ENCODE measurements around the gene SLC25A11. TPM values are rescaled to one million over a fixed set of nuclear protein-coding genes. Genes with fewer than 3 reads are reported as not detected.

The SLC25A11 gene
- total RNA-seq, 3 donors from 2014 or later = 89.7 to 102 (median 98.1) TPM

DNA sequence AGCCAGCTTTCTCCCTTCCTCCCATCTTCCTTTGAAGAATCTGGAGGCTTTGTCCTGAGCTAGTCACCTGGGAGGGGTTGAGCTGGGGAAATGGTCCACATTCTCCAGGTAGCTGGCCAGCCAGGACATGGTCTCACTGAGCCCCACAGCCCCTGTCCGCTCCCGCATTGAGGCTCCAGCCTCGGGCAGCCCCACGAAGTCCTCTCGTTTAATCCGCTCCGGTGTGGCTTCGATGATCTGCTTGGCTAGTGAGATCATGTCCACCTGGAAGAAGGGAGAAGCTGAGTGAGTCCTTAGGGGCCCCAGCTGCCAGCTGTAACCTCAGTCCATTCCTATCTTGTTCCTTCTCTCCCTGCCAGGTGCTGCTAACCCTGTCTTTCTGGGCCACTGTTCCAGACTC, 30.4 kb upstream of the SLC25A11 start:
- Mint-ChIP-seq H3K36me3 (ENCODE audit: insufficient read depth) (peaks cover 42% of the 10 kb centered on the region), H3K27me3 (ENCODE audit: low read depth) (no peaks in the 10 kb centered on the region), H3K4me1 (ENCODE audit: low read depth) (peaks cover 36% of the 10 kb centered on the region), H3K4me3 (no peak overlapping the region), H3K9me3 (no peaks in the 10 kb centered on the region)
- ATAC-seq (no peak), DNase-seq (no peak)

DNA sequence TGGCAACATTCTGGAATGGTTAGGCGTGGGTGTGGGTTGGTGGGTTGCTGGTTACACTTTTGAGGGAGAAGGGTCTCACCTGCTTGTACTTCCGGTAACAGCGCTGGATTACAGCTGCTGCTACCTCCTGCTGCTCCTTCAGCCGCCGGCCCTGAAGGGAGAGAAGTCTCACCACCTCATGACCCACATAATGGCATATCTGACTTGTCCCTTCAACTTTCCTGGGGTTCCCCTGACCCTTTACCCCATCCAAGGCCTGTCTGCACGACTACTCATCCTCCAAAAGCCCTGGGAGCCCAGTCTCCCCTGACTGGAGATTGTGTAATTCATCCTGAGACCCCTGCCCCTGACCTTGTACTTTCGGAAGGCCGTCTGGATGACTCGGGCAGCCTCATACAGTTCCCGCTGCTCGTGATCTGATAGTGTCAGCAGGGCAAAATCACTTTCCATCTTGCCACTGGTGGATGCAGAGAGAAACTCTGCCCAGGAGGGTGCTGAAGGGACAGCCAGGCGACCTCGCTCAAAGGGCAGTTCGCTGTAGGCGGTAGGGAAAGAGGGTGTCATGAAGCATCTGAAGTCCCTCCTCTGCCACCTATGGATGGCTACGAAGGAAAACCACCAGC, 29.8 kb upstream of the SLC25A11 start:
- DNase-seq = no peak
- ATAC-seq = no peak
- Mint-ChIP-seq H3K36me3 (ENCODE audit: insufficient read depth) (peaks cover 37% of the 10 kb centered on the region), H3K4me1 (ENCODE audit: low read depth) (peaks cover 38% of the 10 kb centered on the region), H3K27me3 (ENCODE audit: low read depth) (no peaks in the 10 kb centered on the region), H3K9me3 (no peaks in the 10 kb centered on the region), H3K4me3 (no peak overlapping the region)

DNA sequence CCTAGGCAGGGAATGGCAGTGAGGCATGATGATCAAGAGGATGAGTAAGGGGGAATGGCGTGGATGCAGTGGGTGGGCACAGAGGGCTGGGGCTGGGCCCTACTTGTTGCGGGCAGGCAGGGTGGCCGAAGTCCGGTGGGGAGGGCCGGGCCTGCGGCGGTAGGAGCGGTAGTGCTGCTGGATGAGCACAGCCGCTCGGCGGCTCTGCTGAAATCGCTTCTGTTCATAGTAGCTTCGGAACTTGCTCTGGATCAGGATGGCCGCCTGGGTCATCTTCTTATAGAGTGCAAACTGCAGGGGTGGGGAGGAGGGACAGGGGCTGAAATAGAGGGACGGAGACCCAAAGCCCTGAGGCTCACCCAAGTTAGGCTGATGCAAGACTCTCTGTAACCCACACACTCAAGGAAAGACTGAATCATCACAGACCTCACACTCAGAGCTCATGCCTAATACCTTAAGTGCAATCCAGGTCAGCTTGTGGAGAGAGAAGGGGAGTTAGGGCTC, 29.3 kb upstream of the SLC25A11 start:
- peak; percentile 25 for DNase-seq

DNA sequence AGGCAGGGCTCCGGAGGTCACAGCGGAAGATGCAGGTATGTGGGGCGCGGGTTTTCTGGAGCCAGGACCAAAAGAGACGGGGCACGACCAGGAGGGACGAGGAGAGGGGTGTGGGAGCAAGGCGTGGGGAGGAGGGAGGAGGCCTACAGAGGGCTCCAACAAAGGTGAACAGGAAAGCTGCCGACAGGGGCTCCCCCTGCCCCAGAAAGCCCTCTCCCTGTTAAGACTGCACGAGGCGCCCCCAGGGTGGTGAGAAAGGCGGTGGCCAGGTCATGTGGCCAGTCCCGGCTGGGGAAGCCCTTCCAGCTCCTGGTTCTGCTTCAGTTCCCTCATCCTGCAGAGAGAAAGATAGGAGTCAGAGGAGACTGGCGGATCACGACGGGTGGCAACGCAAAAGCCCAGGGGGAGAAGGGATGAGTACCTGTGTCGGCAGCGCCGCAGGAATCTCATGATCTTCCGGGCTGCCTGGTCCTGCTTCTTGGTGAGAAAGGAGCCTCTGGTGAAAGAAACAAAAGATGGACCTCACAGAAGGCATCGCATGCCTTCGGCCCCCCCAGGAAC, 28.7 kb upstream of the SLC25A11 start:
- Mint-ChIP-seq H3K36me3 (ENCODE audit: insufficient read depth) (peaks cover 28% of the 10 kb centered on the region), H3K4me3 (no peak overlapping the region), H3K4me1 (ENCODE audit: low read depth) (peaks cover 38% of the 10 kb centered on the region), H3K27me3 (ENCODE audit: low read depth) (no peaks in the 10 kb centered on the region), H3K9me3 (no peaks in the 10 kb centered on the region)
- DNase-seq = no peak
- no peak for ATAC-seq

More for the DNA sequence above, 29.3 kb upstream of the SLC25A11 start:
- no peak overlapping the region for H3K4me3 Mint-ChIP-seq
- no peaks in the 10 kb centered on the region for H3K9me3 Mint-ChIP-seq
- peak; percentile 11 to 27 for ATAC-seq
- H3K27me3 Mint-ChIP-seq (ENCODE audit: low read depth) = no peaks in the 10 kb centered on the region
- H3K4me1 Mint-ChIP-seq (ENCODE audit: low read depth) = peaks cover 38% of the 10 kb centered on the region
- H3K36me3 Mint-ChIP-seq (ENCODE audit: insufficient read depth) = peaks cover 33% of the 10 kb centered on the region

DNA sequence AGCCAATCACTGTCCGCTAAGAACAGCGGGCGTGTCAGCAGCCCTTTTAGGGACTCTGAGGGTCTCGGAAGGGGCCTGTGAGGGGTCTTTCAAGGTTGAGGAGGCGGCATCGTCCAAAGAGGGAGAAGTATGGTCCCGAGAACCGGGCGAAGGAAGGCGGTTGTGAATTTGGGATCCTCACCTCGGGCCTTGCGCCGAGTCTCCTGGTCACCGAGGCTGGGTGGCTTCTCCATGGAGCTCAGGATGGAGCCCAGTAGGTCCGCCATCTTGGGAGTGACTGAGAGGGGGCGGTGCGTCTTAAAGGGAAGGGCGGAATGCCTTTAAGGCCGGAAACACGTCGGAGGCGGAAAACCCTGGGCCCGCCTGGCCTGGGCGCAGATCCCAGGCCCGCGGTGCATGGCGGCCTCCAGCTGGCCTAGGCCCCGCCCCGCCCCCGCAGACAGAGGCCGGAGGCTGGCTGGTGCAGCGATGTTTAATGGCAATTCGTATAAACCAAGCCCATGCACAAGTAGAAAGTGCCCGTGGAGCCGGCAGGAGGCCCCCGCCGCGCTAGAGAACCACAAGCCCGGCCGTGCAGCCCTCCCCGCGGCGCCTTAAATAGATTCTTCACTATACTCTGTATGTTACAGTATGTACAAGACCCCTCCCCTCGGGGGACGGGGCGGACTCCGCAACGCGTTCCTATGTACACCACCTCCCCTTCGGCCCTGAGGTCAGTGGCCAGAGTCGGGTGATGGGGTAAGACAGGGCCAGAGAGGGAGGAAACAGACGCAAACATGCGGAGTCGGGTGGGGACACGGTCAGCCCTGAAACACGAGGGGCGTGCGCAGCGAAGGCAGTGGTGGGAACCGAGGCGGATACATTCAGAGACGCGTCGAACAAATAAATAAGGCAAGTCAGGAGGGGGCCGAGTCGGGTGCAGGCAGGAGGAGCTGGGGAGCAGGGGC, 28.0 kb upstream of the SLC25A11 start, which contains the start of gene SPAG7:
TSS of gene SPAG7 (minus strand) at position 279 of the 947 bp plus-strand sequence. CDS start at position 266, 13 bp downstream.
- Mint-ChIP-seq H3K36me3 (ENCODE audit: insufficient read depth) (peaks cover 25% of the 10 kb centered on the region), H3K4me3 (no peak within 1 kb of the TSS), H3K9me3 (no peaks in the 10 kb centered on the region), H3K27me3 (ENCODE audit: low read depth) (no peaks in the 10 kb centered on the region), H3K4me1 (ENCODE audit: low read depth) (peaks cover 38% of the 10 kb centered on the region)
- ATAC-seq (peak; percentile 59 to 61), DNase-seq (peak; percentile 89)

DNA sequence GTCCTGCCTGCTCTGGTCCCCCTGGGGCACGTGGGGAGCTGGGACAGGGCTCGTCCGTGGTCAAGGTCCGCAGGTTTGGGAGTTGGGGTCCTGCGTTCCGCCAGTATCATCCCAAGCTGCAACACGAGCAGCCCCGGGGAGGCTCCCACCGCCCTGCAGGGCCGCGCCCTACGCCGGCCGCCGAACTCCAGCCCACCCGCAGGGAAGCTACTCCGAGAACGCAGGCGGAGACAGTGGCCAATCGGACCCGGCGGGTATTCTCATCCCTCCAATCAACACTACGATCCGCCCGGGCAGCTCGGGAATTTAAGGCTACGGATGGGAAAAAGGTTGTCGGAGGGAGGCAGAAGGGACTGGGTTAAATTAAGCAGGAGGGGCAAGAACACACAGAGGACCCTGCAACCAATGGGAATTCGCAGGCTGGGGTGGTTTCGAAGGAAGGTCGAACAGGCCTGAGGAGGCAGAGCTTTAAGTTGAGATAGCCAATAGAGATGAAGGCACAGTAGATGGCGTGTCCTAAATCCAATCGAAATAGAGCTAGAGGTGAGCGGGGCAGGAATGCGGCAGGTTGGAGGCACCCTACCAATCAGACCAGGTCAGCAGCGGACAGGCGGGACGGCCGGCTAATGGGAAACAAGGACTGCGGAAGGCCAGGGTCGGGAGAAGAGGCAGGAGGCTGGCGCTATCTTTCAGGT, 27.1 kb upstream of the SLC25A11 start:
- no peak overlapping the region for H3K4me3 Mint-ChIP-seq
- peaks cover 23% of the 10 kb centered on the region for H3K36me3 Mint-ChIP-seq (ENCODE audit: insufficient read depth)
- H3K27me3 Mint-ChIP-seq (ENCODE audit: low read depth) = no peaks in the 10 kb centered on the region
- no peaks in the 10 kb centered on the region for H3K9me3 Mint-ChIP-seq
- DNase-seq (peak; percentile 88), ATAC-seq (peak; percentile 86 to 88)
- H3K4me1 Mint-ChIP-seq (ENCODE audit: low read depth) = peaks cover 38% of the 10 kb centered on the region

DNA sequence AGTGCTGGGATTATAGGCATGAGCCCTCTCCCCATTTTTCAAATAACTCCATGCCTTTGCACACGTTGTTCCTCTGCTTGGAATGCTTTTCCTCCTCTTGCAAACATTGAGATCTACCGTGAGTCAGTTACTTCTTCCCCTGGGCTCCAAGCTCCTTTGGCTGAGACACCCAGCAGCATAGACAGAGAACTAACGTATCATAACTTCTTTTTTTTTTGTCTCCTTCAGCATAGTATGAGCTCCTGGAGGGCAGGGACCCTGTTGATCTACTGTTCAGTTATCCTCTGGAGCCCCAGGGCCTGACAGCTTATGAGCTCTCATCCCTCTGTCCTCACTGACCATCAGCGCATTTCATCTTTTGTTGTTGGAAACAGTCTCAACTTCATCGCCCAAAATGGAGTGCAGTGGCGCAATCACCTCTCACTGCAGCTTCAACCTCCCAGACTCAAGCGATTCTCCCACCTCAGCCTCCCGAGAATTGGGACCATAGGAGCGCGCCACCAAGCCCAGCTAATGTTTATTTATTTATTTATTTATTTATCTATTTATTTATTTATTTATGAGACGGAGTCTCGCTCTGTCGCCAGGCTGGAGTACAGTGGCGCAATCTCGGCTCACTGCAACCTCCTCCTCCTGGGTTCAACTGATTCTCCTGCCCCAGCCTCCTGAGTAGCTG, 25.6 kb upstream of the SLC25A11 start:
- Mint-ChIP-seq H3K4me1 (ENCODE audit: low read depth) (peaks cover 30% of the 10 kb centered on the region), H3K9me3 (no peaks in the 10 kb centered on the region), H3K4me3 (peak overlapping the region; percentile 7), H3K36me3 (ENCODE audit: insufficient read depth) (peaks cover 23% of the 10 kb centered on the region), H3K27me3 (ENCODE audit: low read depth) (no peaks in the 10 kb centered on the region)
- no peak for ATAC-seq
- no peak for DNase-seq

DNA sequence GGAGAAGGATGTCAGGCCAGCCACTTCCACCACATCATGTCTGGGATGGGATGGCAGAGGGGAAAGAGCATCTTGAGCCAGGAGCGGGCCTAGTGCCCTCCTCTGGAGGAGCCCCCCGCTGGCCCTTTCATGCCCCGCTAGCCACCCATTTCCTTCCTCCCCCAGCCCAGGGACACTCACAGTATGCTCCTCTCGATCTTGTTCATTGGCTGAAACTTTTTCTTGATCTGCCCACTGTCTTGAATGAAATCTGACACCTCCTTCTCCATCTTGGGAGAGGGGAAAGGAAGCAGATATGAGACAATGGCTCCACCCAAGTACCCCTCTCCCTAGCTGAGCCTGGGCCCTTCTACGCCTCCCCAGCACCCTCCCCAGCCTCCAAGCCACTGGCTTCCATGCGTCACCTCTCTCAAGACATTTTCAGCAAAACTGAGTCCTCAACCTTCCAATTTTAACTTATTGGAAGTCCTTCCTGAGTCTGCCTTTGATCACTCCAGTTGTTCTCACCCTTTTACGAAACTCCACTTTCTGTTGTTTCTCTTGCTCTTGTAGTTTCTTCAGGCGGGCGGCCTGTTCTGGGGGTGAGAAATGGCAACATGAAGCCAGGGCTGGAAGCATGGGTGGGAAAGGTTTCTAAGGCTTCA, 20.6 kb upstream of the SLC25A11 start:
- Mint-ChIP-seq H3K4me1 (ENCODE audit: low read depth) (peaks cover 9% of the 10 kb centered on the region), H3K27me3 (ENCODE audit: low read depth) (no peaks in the 10 kb centered on the region), H3K36me3 (ENCODE audit: insufficient read depth) (peaks cover 21% of the 10 kb centered on the region), H3K9me3 (no peaks in the 10 kb centered on the region), H3K4me3 (no peak overlapping the region)
- DNase-seq = no peak
- ATAC-seq = no peak

DNA sequence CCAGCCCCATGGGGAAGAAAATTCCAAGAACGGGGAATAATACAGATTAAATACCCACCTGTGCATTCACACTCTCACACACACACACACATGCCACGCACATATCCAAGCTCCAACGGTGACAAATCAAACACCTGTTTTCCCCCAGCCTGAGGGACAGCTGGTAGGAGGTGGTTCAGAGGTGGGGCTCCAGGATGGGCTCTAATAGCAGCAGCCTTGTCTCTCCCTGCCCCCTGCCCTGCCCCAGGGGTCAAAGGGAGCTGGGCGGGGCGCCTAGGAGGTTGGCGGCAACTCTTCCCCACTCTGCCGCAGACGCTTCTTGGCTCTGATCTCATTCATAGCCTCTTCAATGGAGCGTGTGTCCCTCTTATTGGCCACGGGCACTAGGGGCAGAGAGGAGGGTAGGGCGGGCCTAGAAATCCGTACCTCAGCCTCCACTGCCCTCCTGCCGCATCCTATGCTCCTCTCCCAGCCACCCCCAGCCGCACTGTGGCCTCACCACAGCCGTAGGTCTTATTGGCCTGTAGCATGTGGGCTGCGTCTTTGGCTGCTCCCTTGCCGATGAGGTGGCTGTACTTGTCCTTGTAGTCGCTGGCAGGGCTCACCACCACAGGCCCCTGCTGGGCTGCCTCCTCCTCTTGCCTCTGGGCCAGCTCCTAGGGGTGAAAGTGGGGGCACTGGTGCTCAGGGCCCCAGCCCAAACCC, 19.6 kb upstream of the SLC25A11 start:
- no peak for DNase-seq
- Mint-ChIP-seq H3K27me3 (ENCODE audit: low read depth) (no peaks in the 10 kb centered on the region), H3K9me3 (no peaks in the 10 kb centered on the region), H3K36me3 (ENCODE audit: insufficient read depth) (peaks cover 18% of the 10 kb centered on the region), H3K4me1 (ENCODE audit: low read depth) (peaks cover 7% of the 10 kb centered on the region), H3K4me3 (no peak overlapping the region)
- no peak for ATAC-seq

DNA sequence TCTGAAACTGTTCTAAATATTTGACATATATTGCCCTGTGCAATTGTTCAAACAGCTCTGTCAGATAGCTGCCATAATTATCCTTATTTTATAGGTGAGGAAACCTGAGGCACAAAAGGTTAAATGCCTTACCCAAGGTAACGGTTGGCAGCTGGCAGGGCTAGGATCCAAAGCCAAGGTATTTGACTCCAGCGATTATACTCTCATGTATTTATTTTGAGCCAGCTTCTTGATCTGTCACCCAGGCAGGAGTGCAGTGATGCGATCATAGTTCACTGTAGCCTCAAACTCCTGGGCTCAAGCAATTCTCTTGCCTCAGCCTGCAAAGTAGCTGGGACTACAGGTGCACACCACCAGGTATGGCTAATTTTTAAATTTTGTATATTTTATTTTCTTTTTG, 18.3 kb upstream of the SLC25A11 start:
- DNase-seq = no peak
- Mint-ChIP-seq H3K4me1 (ENCODE audit: low read depth) (peaks cover 7% of the 10 kb centered on the region), H3K9me3 (no peaks in the 10 kb centered on the region), H3K4me3 (no peak overlapping the region), H3K27me3 (ENCODE audit: low read depth) (no peaks in the 10 kb centered on the region), H3K36me3 (ENCODE audit: insufficient read depth) (peaks cover 18% of the 10 kb centered on the region)
- ATAC-seq = no peak

DNA sequence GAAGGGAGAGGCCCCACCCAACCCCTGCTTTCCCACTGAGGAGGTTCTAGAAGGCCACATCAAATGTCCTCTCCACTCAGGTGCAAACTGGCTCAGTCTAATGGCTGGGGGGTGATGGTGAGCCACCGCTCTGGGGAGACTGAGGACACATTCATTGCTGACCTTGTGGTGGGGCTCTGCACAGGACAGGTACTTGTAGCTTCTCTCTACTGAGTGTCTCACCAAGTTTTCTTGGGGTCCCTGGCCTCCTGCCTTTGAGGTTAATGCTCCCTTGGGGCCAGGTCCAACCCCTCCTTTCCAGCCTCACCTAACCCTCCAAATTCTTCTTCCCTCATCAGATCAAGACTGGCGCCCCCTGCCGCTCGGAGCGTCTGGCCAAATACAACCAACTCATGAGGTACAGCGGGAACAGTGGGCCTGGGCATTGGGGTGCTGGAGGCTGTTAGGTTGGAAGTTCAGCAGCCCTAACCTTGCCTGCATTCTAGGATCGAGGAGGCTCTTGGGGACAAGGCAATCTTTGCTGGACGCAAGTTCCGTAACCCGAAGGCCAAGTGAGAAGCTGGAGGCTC, 16.7 kb upstream of the SLC25A11 start:
- DNase-seq = peak; percentile 44
- Mint-ChIP-seq H3K27me3 (ENCODE audit: low read depth) (no peaks in the 10 kb centered on the region), H3K9me3 (no peaks in the 10 kb centered on the region), H3K4me3 (no peak overlapping the region), H3K36me3 (ENCODE audit: insufficient read depth) (peaks cover 16% of the 10 kb centered on the region), H3K4me1 (ENCODE audit: low read depth) (peaks cover 7% of the 10 kb centered on the region)
- ATAC-seq = peak in 1 of 2 donors; percentile 40

DNA sequence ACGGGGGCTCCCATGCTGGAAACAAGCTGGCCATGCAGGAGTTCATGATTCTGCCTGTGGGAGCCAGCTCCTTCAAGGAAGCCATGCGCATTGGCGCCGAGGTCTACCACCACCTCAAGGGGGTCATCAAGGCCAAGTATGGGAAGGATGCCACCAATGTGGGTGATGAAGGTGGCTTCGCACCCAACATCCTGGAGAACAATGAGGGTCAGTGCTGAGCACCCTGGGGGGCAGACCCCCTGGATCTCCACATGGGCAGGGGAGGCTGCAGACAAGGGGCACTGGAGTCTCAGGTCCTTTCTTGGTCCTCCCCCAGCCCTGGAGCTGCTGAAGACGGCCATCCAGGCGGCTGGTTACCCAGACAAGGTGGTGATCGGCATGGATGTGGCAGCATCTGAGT, 15.2 kb upstream of the SLC25A11 start:
- Mint-ChIP-seq H3K36me3 (ENCODE audit: insufficient read depth) (peaks cover 11% of the 10 kb centered on the region), H3K27me3 (ENCODE audit: low read depth) (no peaks in the 10 kb centered on the region), H3K4me3 (no peak overlapping the region), H3K4me1 (ENCODE audit: low read depth) (peaks cover 19% of the 10 kb centered on the region), H3K9me3 (no peaks in the 10 kb centered on the region)
- DNase-seq (no peak), ATAC-seq (no peak)

Measured in activated T-cell treated with anti-CD3 and anti-CD28 coated beads, Interleukin-2, amount 50 U/mL, for 4 hours (primary cell).